SK-N-SH (cell line): ENCODE results near the gene RABEPK. TPM values are rescaled to one million over a fixed set of nuclear protein-coding genes. Genes with fewer than 3 reads are reported as not detected.

Experiments
- CTCF ChIA-PET: fragments of 300-600, 350-600 bp; formaldehyde crosslinking; extraction: SDS; loops from one replicate; lab custom pipeline; 2021; lab: Yijun Ruan, JAX
- POLR2A ChIA-PET: fragments of 350-600 bp; sonication (Branson Sonifier 250); formaldehyde crosslinking; extraction: SDS; loops from one replicate; lab custom pipeline; 2020; ENCODE audit warnings: antibody characterized with exemption, inconsistent platforms; lab: Yijun Ruan, JAX
- DNase-seq: peaks from one replicate; pipeline ENCODE4 v3.0.0; 2012
- H2AFZ ChIP-seq: fragments of 200-600 bp; sonication (generic); 2 replicates; pipeline ENCODE4 v1.8.1; 2016; ENCODE audit warnings: antibody characterized with exemption, mild to moderate bottlenecking, low read depth
- H3F3A ChIP-seq: fragments of 200-600 bp; sonication (generic); replicated peaks from 2 replicates; pipeline ENCODE3; 2016; ENCODE audit warnings: antibody characterized with exemption, mild to moderate bottlenecking; ENCODE audit not compliant: insufficient read depth
- H3K27ac ChIP-seq, 2 experiments: fragments of 200-500 bp in 1 of 2; fragments of 200-600 bp in 1 of 2; sonication (Bioruptor generic) in 1 of 2; sonication (generic), shearing (Covaris generic) in 1 of 2; 2 replicates each; pipeline versions ENCODE4 v1.5.1 to v1.6.1; 2014 to 2016; ENCODE audit warnings: low read depth in 2 of 2, inconsistent platforms in 1 of 2, low read length in 1 of 2, mild to moderate bottlenecking in 1 of 2, mixed read lengths in 1 of 2
- H3K27me3 ChIP-seq: fragments of 200-600 bp; sonication (generic), shearing (Covaris generic); 2 replicates; pipeline ENCODE4 v1.6.1; 2016; ENCODE audit warnings: mixed run types; ENCODE audit not compliant: insufficient read depth
- H3K36me3 ChIP-seq, 2 experiments: fragments of 200-500 bp in 1 of 2; fragments of 200-600 bp in 1 of 2; sonication (Bioruptor generic) in 1 of 2; sonication (generic) in 1 of 2; replicated peaks in 1 of 2; 2 replicates each; pipeline versions ENCODE3 to v1.5.1; 2014 to 2016; ENCODE audit warnings: low read length in 1 of 2, mild to moderate bottlenecking in 1 of 2; ENCODE audit not compliant: insufficient read depth in 2 of 2, control insufficient read depth in 1 of 2
- H3K4me1 ChIP-seq, 2 experiments: fragments of 200-500 bp in 1 of 2; fragments of 200-600 bp in 1 of 2; sonication (Bioruptor generic) in 1 of 2; sonication (generic), shearing (Covaris generic) in 1 of 2; 2 replicates each; pipeline versions ENCODE4 v1.5.1 to v1.6.1; 2014 to 2016; ENCODE audit warnings: low read depth in 1 of 2, low read length in 1 of 2, mixed run types in 1 of 2; ENCODE audit not compliant: insufficient read depth in 2 of 2, control insufficient read depth in 1 of 2
- H3K4me2 ChIP-seq: fragments of 200-600 bp; sonication (generic), shearing (Covaris generic); 2 replicates; pipeline ENCODE4 v1.6.1; 2017; ENCODE audit warnings: mixed run types
- H3K4me3 ChIP-seq, 2 experiments: fragments of 200-500 bp in 1 of 2; fragments of 200-600 bp in 1 of 2; sonication (Bioruptor generic) in 1 of 2; sonication (generic), shearing (Covaris generic) in 1 of 2; 2 replicates each; pipeline versions ENCODE4 v1.5.1 to v1.8.1; 2014 to 2016; ENCODE audit warnings: low read depth in 2 of 2, inconsistent platforms in 1 of 2, low read length in 1 of 2, mild to moderate bottlenecking in 1 of 2, mixed read lengths in 1 of 2, moderate library complexity in 1 of 2
- H3K79me2 ChIP-seq: fragments of 200-600 bp; sonication (generic); 2 replicates; pipeline ENCODE4 v1.8.1; 2017; ENCODE audit warnings: mild to moderate bottlenecking; ENCODE audit not compliant: insufficient read depth
- H3K9ac ChIP-seq: fragments of 200-600 bp; sonication (generic); 2 replicates; pipeline ENCODE4 v1.6.1; 2017; ENCODE audit warnings: mixed run types
- H3K9me2 ChIP-seq: fragments of 200-600 bp; sonication (generic); 2 replicates; pipeline ENCODE4 v1.6.1; 2017; ENCODE audit warnings: mixed run types
- H3K9me3 ChIP-seq: fragments of 200-600 bp; sonication (generic); 2 replicates; pipeline ENCODE4 v1.6.1; 2017; ENCODE audit warnings: mixed run types, mild to moderate bottlenecking, moderate library complexity
- H4K20me1 ChIP-seq: fragments of 200-600 bp; sonication (generic); 2 replicates; pipeline ENCODE4 v1.6.1; 2017; ENCODE audit warnings: mild to moderate bottlenecking, mixed run types; ENCODE audit not compliant: insufficient read depth
- CHD2 ChIP-seq: fragments of 150-350 bp; IDR thresholded peaks from 2 replicates; pipeline ENCODE4 v1.6.1; 2018; ENCODE audit warnings: low read length; ENCODE audit not compliant: partially characterized antibody
- FOXJ3 ChIP-seq: sonication (generic); formaldehyde crosslinking; IDR thresholded peaks from 2 replicates; pipeline ENCODE4 v1.5.1; 2020; ENCODE audit warnings: mild to moderate bottlenecking, missing genetic modification reagents
- GATA2 ChIP-seq: sonication (generic); formaldehyde crosslinking; IDR thresholded peaks from 2 replicates; pipeline ENCODE4 v1.5.0; 2020; ENCODE audit warnings: mild to moderate bottlenecking, missing genetic modification reagents
- IRF3 ChIP-seq: fragments of 150-350 bp; IDR thresholded peaks from 2 replicates; pipeline ENCODE4 v1.6.1; 2016; ENCODE audit warnings: mild to moderate bottlenecking, low read depth, low read length
- MEF2A ChIP-seq: IDR thresholded peaks from 2 replicates; pipeline ENCODE4 v1.4.0; 2012; ENCODE audit warnings: low read depth, borderline replicate concordance
- PBX3 ChIP-seq: IDR thresholded peaks from 2 replicates; pipeline ENCODE4; 2012
- RFX5 ChIP-seq: IDR thresholded peaks from 2 replicates; pipeline ENCODE4 v1.6.1; 2012; ENCODE audit warnings: mild to moderate bottlenecking, improper control_type of control experiment, low read length
- SMC3 ChIP-seq: IDR thresholded peaks from 2 replicates; pipeline ENCODE4 v1.6.1; 2012; ENCODE audit warnings: low read depth, low read length, improper control_type of control experiment
- TEAD4 ChIP-seq: IDR thresholded peaks from 2 replicates; pipeline ENCODE4 v1.4.0; 2012; ENCODE audit warnings: mild to moderate bottlenecking, borderline replicate concordance; ENCODE audit not compliant: insufficient read depth
- YY1 ChIP-seq: IDR thresholded peaks from 2 replicates; pipeline ENCODE4 v1.4.0; 2012; ENCODE audit warnings: low read depth, mild to moderate bottlenecking
- WGBS: methylation state at CpG from one replicate; pipeline ENCODE4 v1.1.6; 2017; ENCODE audit warnings: low lambda C conversion rate; 5-methylcytosine and 5-hydroxymethylcytosine counted together
- polyA plus RNA-seq, 3 experiments: library from polyadenylated mRNA; depleted of rRNA; stranded (reverse); fragments of >200 nt; gene quantifications; 2 replicates each; pipeline ENCODE4 v1.2.3, GENCODE V29; 2012
- TF ChIP-seq, protein P1 (sequence below): fragments of 200-600 bp; sonication (generic); IDR thresholded peaks from 2 replicates; pipeline ENCODE4 v1.6.1; 2017; ENCODE audit warnings: antibody characterized with exemption, mild to moderate bottlenecking, moderate library complexity

RABEPK gene
- polyA plus RNA-seq, 1 of the 3 experiments (the other 2 are of a cell fraction), result 55.1 TPM

- H3F3A ChIP-seq, result peaks cover 7% of the 10 kb centered on the region
- ChIA-PET CTCF (no interaction called here), POLR2A (no interaction called here)
- no peak overlapping the region for H3K4me2 ChIP-seq
- H3K79me2 ChIP-seq, result peaks cover 100% of the 10 kb centered on the region
- H3K36me3 ChIP-seq, result no peaks in the 10 kb centered on the region
- no peak overlapping the region for H3K9ac ChIP-seq
- TF ChIP-seq MEF2A, result no peak
- no peak for TF ChIP-seq PBX3
- no peak overlapping the region for H2AFZ ChIP-seq
- no peaks in the 10 kb centered on the region for H3K9me3 ChIP-seq
- 96% methylated on average over 5 of the region's 5 CpGs for WGBS
- H3K4me1 ChIP-seq, result peaks cover 0 to 6% of the 10 kb centered on the region in 2 experiments; a peak in 1 of 4 replicates
- no peak overlapping the region for H3K4me3 ChIP-seq
- no peaks in the 10 kb centered on the region for H3K27me3 ChIP-seq
- H4K20me1 ChIP-seq, result peaks cover 13% of the 10 kb centered on the region; the same call in 1 of the 2 replicates
- H3K9me2 ChIP-seq, result no peaks in the 10 kb centered on the region
- DNase-seq, result no peak
- no peak overlapping the region for H3K27ac ChIP-seq
Observed at GRCh38 chr9:125271081-125271480, 70.7 kb downstream of the RABEPK start.

DNA sequence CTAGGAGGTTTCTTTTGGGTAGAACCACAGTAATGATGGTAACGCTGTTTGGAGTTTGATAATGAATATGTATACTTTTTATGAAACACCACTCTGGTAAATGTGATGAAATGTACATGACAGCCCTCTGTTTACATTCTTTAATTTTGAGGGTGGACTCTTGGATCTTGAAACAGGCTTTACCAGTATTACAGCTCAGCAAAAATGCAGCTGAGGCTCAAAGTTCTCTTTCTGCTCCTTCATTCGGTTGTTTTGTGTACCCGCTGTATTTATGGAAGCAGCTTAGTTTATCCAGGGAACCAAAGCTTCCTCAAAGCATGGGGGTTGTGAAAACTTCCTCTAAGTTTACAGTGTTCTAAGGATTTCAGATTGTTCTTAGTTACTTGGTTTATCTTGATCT is 72.4 kb downstream of the RABEPK start:
- Histone ChIP-seq H3F3A (peaks cover 7% of the 10 kb centered on the region), H3K27ac (no peak overlapping the region), H2AFZ (no peak overlapping the region), H3K9me2 (no peaks in the 10 kb centered on the region), H3K36me3 (no peaks in the 10 kb centered on the region), H3K27me3 (no peaks in the 10 kb centered on the region), H4K20me1 (peaks cover 25% of the 10 kb centered on the region), H3K4me1 (peaks cover 0 to 6% of the 10 kb centered on the region in 2 experiments; a peak in 1 of 4 replicates), H3K9ac (no peak overlapping the region), H3K4me3 (no peak overlapping the region), H3K4me2 (no peak overlapping the region), H3K79me2 (peaks cover 100% of the 10 kb centered on the region), H3K9me3 (no peaks in the 10 kb centered on the region)
- ChIA-PET CTCF (interaction anchor here (1.1 to 1.4 kb wide), 3 partner anchors 10 to 17 kb away, joined by 3 to 4 read pairs (median 4); partner anchors contain the start of gene GAPVD1), POLR2A (no interaction called here)
- no peak for TF ChIP-seq RFX5
- TF ChIP-seq TEAD4, result no peak
- TF ChIP-seq, protein P1, sequence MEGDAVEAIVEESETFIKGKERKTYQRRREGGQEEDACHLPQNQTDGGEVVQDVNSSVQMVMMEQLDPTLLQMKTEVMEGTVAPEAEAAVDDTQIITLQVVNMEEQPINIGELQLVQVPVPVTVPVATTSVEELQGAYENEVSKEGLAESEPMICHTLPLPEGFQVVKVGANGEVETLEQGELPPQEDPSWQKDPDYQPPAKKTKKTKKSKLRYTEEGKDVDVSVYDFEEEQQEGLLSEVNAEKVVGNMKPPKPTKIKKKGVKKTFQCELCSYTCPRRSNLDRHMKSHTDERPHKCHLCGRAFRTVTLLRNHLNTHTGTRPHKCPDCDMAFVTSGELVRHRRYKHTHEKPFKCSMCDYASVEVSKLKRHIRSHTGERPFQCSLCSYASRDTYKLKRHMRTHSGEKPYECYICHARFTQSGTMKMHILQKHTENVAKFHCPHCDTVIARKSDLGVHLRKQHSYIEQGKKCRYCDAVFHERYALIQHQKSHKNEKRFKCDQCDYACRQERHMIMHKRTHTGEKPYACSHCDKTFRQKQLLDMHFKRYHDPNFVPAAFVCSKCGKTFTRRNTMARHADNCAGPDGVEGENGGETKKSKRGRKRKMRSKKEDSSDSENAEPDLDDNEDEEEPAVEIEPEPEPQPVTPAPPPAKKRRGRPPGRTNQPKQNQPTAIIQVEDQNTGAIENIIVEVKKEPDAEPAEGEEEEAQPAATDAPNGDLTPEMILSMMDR, result no peak
- TF ChIP-seq IRF3, result no peak
- no peak for TF ChIP-seq YY1
- TF ChIP-seq CHD2, result no peak
- no peak for TF ChIP-seq GATA2 (CRISPR knock-in tag)
- TF ChIP-seq FOXJ3, result no peak
- TF ChIP-seq SMC3, result no peak
- WGBS, result 91% methylated on average over 3 of the region's 3 CpGs
- no peak for DNase-seq
